Endodermal cell (in vitro differentiated cells): ENCODE results near the gene SPN. TPM values are rescaled to one million over a fixed set of nuclear protein-coding genes. Genes with fewer than 3 reads are reported as not detected.

Experiments used
- DNase-seq: peaks from one replicate; pipeline ENCODE4 v3.0.0-alpha.2; 2017
- H3K27ac ChIP-seq: 2 replicates; pipeline ENCODE4 v1.5.1; 2013; ENCODE audit warnings: mild to moderate bottlenecking, low read depth, low read length, moderate library complexity
- H3K27me3 ChIP-seq: 2 replicates; pipeline ENCODE4 v1.6.1; 2013; ENCODE audit warnings: mild to moderate bottlenecking, low read length, moderate library complexity; ENCODE audit not compliant: insufficient read depth, control insufficient read depth, poor library complexity, severe bottlenecking
- H3K36me3 ChIP-seq: 2 replicates; pipeline ENCODE4 v1.7.0; 2013; ENCODE audit warnings: mild to moderate bottlenecking, low read length, moderate library complexity; ENCODE audit not compliant: control insufficient read depth, insufficient read depth
- H3K4me1 ChIP-seq: one replicate; pipeline ENCODE4 v1.7.0; 2013; ENCODE audit warnings: low read length; ENCODE audit not compliant: control insufficient read depth, insufficient read depth
- H3K4me3 ChIP-seq: 2 replicates; pipeline ENCODE4 v1.5.1; 2013; ENCODE audit warnings: mild to moderate bottlenecking, low read length, moderate library complexity
- H3K9ac ChIP-seq: 2 replicates; pipeline ENCODE4 v1.6.1; 2013; ENCODE audit warnings: mild to moderate bottlenecking, low read length, moderate library complexity; ENCODE audit not compliant: poor library complexity, severe bottlenecking; ENCODE audit errors: extremely low read depth
- H3K9me3 ChIP-seq: 2 replicates; pipeline ENCODE4 v1.6.1; 2013; ENCODE audit warnings: mild to moderate bottlenecking, low read length, moderate library complexity; ENCODE audit not compliant: control insufficient read depth
- H3K27ac Mint-ChIP-seq: 2 replicates; pipeline ENCODE4 v1.8.0; 2020; ENCODE audit warnings: mixed read lengths
- H3K27me3 Mint-ChIP-seq: 2 replicates; pipeline ENCODE4 v1.8.0; 2021; ENCODE audit warnings: mild to moderate bottlenecking, mixed read lengths; ENCODE audit not compliant: insufficient read depth
- H3K36me3 Mint-ChIP-seq: 2 replicates; pipeline ENCODE4 v1.8.0; 2020; ENCODE audit warnings: low read depth, mixed read lengths
- H3K4me1 Mint-ChIP-seq: 2 replicates; pipeline ENCODE4 v1.8.0; 2020; ENCODE audit warnings: mixed read lengths
- H3K4me3 Mint-ChIP-seq: 2 replicates; pipeline ENCODE4 v1.8.0; 2020; ENCODE audit warnings: mild to moderate bottlenecking, moderate library complexity, mixed read lengths
- H3K9me3 Mint-ChIP-seq: 2 replicates; pipeline ENCODE4 v1.8.0; 2020; ENCODE audit warnings: mild to moderate bottlenecking, mixed read lengths
- WGBS, 2 experiments: methylation state at CpG; one replicate each; pipeline versions ENCODE4 v1.1.5 to v1.1.7; 2013; ENCODE audit warnings: missing lambda C conversion rate in 2 of 2, mixed read lengths in 1 of 2; ENCODE audit not compliant: insufficient coverage in 1 of 2, insufficient read length in 1 of 2; 5-methylcytosine and 5-hydroxymethylcytosine counted together
- total RNA-seq, 2 donors: library from RNA; stranded (reverse); fragmentation: NEBNext Ultra II Directional in 1 of 2; extraction: Animal tissue kit (Norgen Biotek cat#: 25700) in 1 of 2; gene quantifications; 2 replicates in 1 of 2; 3 replicates in 1 of 2; pipeline ENCODE4 v1.2.1, GENCODE V29; 2021
- TF ChIP-seq, protein P1 (sequence below): fragments of 200-600 bp; sonication (generic); conservative IDR thresholded peaks from 2 replicates; pipeline ENCODE4 v1.5.0; 2021; ENCODE audit warnings: antibody characterized with exemption, mild to moderate bottlenecking

SPN gene
- total RNA-seq, 2 donors from 2014 or later, result 0.86 TPM; not detected in 1

GRCh38 chr16:29674188-29674587 is 11.1 kb downstream of the SPN start:
- no peaks in the 10 kb centered on the region for H3K4me1 ChIP-seq
- peaks cover 5% of the 10 kb centered on the region for H3K4me1 Mint-ChIP-seq
- H3K9me3 Mint-ChIP-seq, result no peaks in the 10 kb centered on the region
- no peak overlapping the region for H3K27ac Mint-ChIP-seq
- H3K4me3 ChIP-seq, result no peak overlapping the region
- TF ChIP-seq, protein P1, sequence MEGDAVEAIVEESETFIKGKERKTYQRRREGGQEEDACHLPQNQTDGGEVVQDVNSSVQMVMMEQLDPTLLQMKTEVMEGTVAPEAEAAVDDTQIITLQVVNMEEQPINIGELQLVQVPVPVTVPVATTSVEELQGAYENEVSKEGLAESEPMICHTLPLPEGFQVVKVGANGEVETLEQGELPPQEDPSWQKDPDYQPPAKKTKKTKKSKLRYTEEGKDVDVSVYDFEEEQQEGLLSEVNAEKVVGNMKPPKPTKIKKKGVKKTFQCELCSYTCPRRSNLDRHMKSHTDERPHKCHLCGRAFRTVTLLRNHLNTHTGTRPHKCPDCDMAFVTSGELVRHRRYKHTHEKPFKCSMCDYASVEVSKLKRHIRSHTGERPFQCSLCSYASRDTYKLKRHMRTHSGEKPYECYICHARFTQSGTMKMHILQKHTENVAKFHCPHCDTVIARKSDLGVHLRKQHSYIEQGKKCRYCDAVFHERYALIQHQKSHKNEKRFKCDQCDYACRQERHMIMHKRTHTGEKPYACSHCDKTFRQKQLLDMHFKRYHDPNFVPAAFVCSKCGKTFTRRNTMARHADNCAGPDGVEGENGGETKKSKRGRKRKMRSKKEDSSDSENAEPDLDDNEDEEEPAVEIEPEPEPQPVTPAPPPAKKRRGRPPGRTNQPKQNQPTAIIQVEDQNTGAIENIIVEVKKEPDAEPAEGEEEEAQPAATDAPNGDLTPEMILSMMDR, result no peak
- no peak overlapping the region for H3K9ac ChIP-seq
- H3K4me3 Mint-ChIP-seq, result no peak overlapping the region
- no peaks in the 10 kb centered on the region for H3K27me3 Mint-ChIP-seq
- WGBS, 2 experiments, result 87 to 93% methylated on average over 11 to 13 of the region's 13 CpGs
- no peaks in the 10 kb centered on the region for H3K36me3 Mint-ChIP-seq
- H3K9me3 ChIP-seq, result no peaks in the 10 kb centered on the region
- peak overlapping the region; percentile 53 for H3K27ac ChIP-seq
- no peaks in the 10 kb centered on the region for H3K27me3 ChIP-seq
- DNase-seq, result no peak
- no peaks in the 10 kb centered on the region for H3K36me3 ChIP-seq

DNA sequence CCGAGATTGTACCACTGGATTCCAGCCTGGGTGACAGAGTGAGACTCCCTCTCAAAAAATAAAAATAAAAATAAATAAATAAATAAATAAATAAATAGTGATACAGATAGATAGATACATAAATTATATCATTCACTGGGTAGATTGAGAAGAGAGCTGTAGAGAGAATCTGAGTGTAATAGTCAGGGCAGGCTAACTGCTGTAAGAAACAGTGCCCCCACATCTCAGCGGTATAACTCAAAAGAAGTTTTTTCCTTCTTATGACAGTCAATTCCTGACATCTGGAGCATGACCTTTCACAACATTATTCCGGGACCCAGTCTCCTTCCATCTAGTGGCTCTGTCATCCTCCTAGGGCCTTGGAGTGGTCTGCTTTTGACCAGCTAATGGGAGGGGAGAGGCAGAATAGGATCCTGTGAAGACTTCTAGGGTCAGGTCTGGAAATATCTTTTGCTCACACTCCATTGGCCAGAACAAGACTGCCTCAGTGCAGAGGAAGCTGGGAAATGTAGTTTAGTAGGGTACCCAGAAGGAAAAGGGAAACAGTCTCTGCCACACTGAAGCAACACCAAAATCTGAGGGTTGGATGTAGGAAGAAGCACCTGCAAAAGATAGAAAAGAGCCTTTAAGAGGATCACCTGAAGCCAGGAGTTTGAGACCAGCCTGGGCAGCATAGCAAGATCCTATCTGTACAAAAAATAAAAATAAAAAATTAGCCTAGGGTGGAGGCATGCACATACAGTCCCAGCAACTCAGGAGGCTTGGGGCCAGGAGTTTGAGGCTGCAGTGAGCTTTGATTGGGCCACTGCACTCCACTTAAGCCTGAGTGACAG is 13.0 kb downstream of the SPN start:
- Histone ChIP-seq H3K4me1 (no peaks in the 10 kb centered on the region), H3K4me3 (no peak overlapping the region), H3K9ac (no peak overlapping the region), H3K27ac (peak overlapping the region; percentile 26), H3K9me3 (no peaks in the 10 kb centered on the region), H3K36me3 (peaks cover 3% of the 10 kb centered on the region), H3K27me3 (no peaks in the 10 kb centered on the region)
- WGBS, 2 experiments, result 0 to 52% methylated on average over 1 to 3 of the region's 3 CpGs
- Mint-ChIP-seq H3K27me3 (no peaks in the 10 kb centered on the region), H3K9me3 (no peaks in the 10 kb centered on the region), H3K4me1 (peaks cover 11% of the 10 kb centered on the region), H3K4me3 (no peak overlapping the region), H3K27ac (no peak overlapping the region), H3K36me3 (peaks cover 5% of the 10 kb centered on the region)
- TF ChIP-seq, protein P1, result no peak
- DNase-seq, result peak; percentile 74

GRCh38 chr16:29676989-29677785 is 14.1 kb downstream of the SPN start:
- H3K9ac ChIP-seq, result no peak overlapping the region
- H3K36me3 ChIP-seq, result peaks cover 5% of the 10 kb centered on the region
- Mint-ChIP-seq H3K27me3 (no peaks in the 10 kb centered on the region), H3K9me3 (no peaks in the 10 kb centered on the region), H3K4me3 (no peak overlapping the region), H3K27ac (peak overlapping the region; percentile 55), H3K4me1 (peaks cover 11% of the 10 kb centered on the region), H3K36me3 (peaks cover 11% of the 10 kb centered on the region)
- TF ChIP-seq, protein P1, result no peak
- no peak overlapping the region for H3K27ac ChIP-seq
- WGBS, 2 experiments, result 95 to 96% methylated on average over 14 to 23 of the region's 23 CpGs
- no peak overlapping the region for H3K4me3 ChIP-seq
- no peaks in the 10 kb centered on the region for H3K9me3 ChIP-seq
- no peaks in the 10 kb centered on the region for H3K4me1 ChIP-seq
- H3K27me3 ChIP-seq, result no peaks in the 10 kb centered on the region
- no peak for DNase-seq
